Measurements from ENCODE around the gene LSR. TPM values are rescaled to one million over a fixed set of nuclear protein-coding genes. Genes with fewer than 3 reads are reported as not detected.

The LSR gene
- total RNA-seq, 1 experiment from 2014 or later, result 211 TPM

GRCh38 chr19:35208121-35208520 lies 40.7 kb upstream of the LSR start:
- Histone ChIP-seq H3K4me3 (replicated peaks in 1 of 2; ENCODE audit: low read depth in 1 of 2, low read length in 2 of 2) (no peak overlapping the region), H3K9ac (ENCODE audit: low read length) (no peak overlapping the region), H3K9me2 (ENCODE audit: insufficient read depth) (no peaks in the 10 kb centered on the region), H3K79me2 (ENCODE audit: insufficient read depth, low read length) (no peaks in the 10 kb centered on the region), H3K36me3 (ENCODE audit: control insufficient read depth in 1 of 2, insufficient read depth in 2 of 2, low read length in 2 of 2) (no peaks in the 10 kb centered on the region), H2AFZ (ENCODE audit: low read depth, low read length, poor library complexity, severe bottlenecking) (no peak overlapping the region), H3K9me3 (ENCODE audit: control insufficient read depth in 1 of 2, insufficient read depth in 1 of 2, low read depth in 1 of 2, low read length in 2 of 2) (no peaks in the 10 kb centered on the region), H3K4me2 (ENCODE audit: low read length) (no peak overlapping the region), H3K27me3 (ENCODE audit: insufficient read depth, low read length) (no peaks in the 10 kb centered on the region), H3K4me1 (ENCODE audit: control insufficient read depth in 1 of 2, insufficient read depth in 2 of 2, low read length in 2 of 2) (peaks cover 7 to 30% of the 10 kb centered on the region in 2 experiments; a peak in 3 of 4 replicates), H4K20me1 (ENCODE audit: insufficient read depth) (no peaks in the 10 kb centered on the region), H3K27ac (ENCODE audit: low read depth, low read length) (no peak overlapping the region)
- BruUV-seq (replicated peaks), result no TSS peak
- ChIA-PET CTCF (no interaction called here), RAD21 (ENCODE audit: low non-redundant PET in 1 of 2, low total read pairs in 2 of 2, uncharacterized antibody in 2 of 2, unreplicated experiment in 2 of 2) (no interaction called here), POLR2A (no interaction called here)
- no peak for TF ChIP-seq POLR2AphosphoS5 (IDR thresholded peaks at IDR 0.05; ENCODE audit: low read depth, low read length)
- DNase-seq (ENCODE audit: low read depth, low spot score) (no peak), ATAC-seq (no peak)
- intact Hi-C loops (cut with micrococcal nuclease), result no loop called here

DNA sequence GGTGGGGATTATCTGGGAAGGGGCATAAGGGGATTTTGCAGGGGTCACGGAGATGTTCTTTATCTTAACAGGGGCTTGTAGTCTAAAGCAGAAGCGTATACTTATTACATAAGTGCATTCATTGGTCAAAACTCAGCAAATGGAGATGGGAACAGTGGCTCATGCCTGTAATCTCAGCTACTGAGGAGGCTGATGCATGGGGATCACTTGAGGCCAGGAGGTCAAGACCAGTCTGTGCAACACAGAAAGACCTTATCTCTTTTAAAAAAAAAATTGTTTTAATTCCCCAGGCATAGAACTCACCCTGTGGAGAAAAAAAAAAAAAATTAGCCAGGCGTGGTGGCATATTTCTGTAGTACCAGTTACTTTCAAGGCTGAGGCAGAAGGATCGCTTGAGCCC lies 39.2 kb upstream of the LSR start:
- Histone ChIP-seq H4K20me1 (ENCODE audit: insufficient read depth) (no peaks in the 10 kb centered on the region), H3K4me3 (replicated peaks in 1 of 2; ENCODE audit: low read depth in 1 of 2, low read length in 2 of 2) (no peak overlapping the region), H3K27me3 (ENCODE audit: insufficient read depth, low read length) (no peaks in the 10 kb centered on the region), H3K9me2 (ENCODE audit: insufficient read depth) (no peaks in the 10 kb centered on the region), H3K4me1 (ENCODE audit: control insufficient read depth in 1 of 2, insufficient read depth in 2 of 2, low read length in 2 of 2) (peaks cover 21 to 45% of the 10 kb centered on the region in 2 experiments), H2AFZ (ENCODE audit: low read depth, low read length, poor library complexity, severe bottlenecking) (no peak overlapping the region), H3K4me2 (ENCODE audit: low read length) (no peak overlapping the region), H3K79me2 (ENCODE audit: insufficient read depth, low read length) (no peaks in the 10 kb centered on the region), H3K36me3 (ENCODE audit: control insufficient read depth in 1 of 2, insufficient read depth in 2 of 2, low read length in 2 of 2) (no peaks in the 10 kb centered on the region), H3K9ac (ENCODE audit: low read length) (no peak overlapping the region), H3K27ac (ENCODE audit: low read depth, low read length) (no peak overlapping the region), H3K9me3 (ENCODE audit: control insufficient read depth in 1 of 2, insufficient read depth in 1 of 2, low read depth in 1 of 2, low read length in 2 of 2) (no peaks in the 10 kb centered on the region)
- no TSS peak for BruUV-seq (replicated peaks)
- no peak for TF ChIP-seq YY1 (IDR thresholded peaks at IDR 0.05; ENCODE audit: extremely low read depth, insufficient replicate concordance, low read depth, low read length)
- no peak for TF ChIP-seq TCF7L2 (IDR thresholded peaks at IDR 0.05; ENCODE audit: borderline replicate concordance, extremely low read depth, insufficient read depth, insufficient read length)
- TF ChIP-seq SP1 (IDR thresholded peaks at IDR 0.05; ENCODE audit: low read depth), result no peak
- no peak for TF ChIP-seq EZH2 (IDR thresholded peaks at IDR 0.05)
- TF ChIP-seq POLR2AphosphoS5 (IDR thresholded peaks at IDR 0.05; ENCODE audit: low read depth, low read length), result no peak
- TF ChIP-seq JUND (IDR thresholded peaks at IDR 0.05), result no peak
- no peak for TF ChIP-seq ZNF274 (IDR thresholded peaks at IDR 0.05; ENCODE audit: low read depth, low read length)
- TF ChIP-seq, protein P1, sequence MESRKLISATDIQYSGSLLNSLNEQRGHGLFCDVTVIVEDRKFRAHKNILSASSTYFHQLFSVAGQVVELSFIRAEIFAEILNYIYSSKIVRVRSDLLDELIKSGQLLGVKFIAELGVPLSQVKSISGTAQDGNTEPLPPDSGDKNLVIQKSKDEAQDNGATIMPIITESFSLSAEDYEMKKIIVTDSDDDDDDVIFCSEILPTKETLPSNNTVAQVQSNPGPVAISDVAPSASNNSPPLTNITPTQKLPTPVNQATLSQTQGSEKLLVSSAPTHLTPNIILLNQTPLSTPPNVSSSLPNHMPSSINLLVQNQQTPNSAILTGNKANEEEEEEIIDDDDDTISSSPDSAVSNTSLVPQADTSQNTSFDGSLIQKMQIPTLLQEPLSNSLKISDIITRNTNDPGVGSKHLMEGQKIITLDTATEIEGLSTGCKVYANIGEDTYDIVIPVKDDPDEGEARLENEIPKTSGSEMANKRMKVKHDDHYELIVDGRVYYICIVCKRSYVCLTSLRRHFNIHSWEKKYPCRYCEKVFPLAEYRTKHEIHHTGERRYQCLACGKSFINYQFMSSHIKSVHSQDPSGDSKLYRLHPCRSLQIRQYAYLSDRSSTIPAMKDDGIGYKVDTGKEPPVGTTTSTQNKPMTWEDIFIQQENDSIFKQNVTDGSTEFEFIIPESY (IDR thresholded peaks at IDR 0.05; ENCODE audit: extremely low read depth, insufficient replicate concordance, low read length), result no peak
- no peak for TF ChIP-seq CBX3 (IDR thresholded peaks at IDR 0.05; ENCODE audit: low read depth)
- TF ChIP-seq POLR2A (IDR thresholded peaks at IDR 0.05; ENCODE audit: borderline replicate concordance, extremely low read depth, insufficient read depth, insufficient read length), result no peak
- TF ChIP-seq EZH2phosphoT487 (IDR thresholded peaks at IDR 0.05; ENCODE audit: borderline replicate concordance), result no peak
- TF ChIP-seq REST (IDR thresholded peaks at IDR 0.05; ENCODE audit: low read depth), result no peak
- TF ChIP-seq CEBPB (IDR thresholded peaks at IDR 0.05; ENCODE audit: low read depth), result no peak
- TF ChIP-seq RAD21 (IDR thresholded peaks at IDR 0.05; ENCODE audit: low read depth), result no peak
- no peak for TF ChIP-seq SRF (IDR thresholded peaks at IDR 0.05; ENCODE audit: low read depth)
- DNase-seq (ENCODE audit: low read depth, low spot score), result no peak
- intact Hi-C loops (cut with micrococcal nuclease), result no loop called here
- ChIA-PET CTCF (no interaction called here), RAD21 (ENCODE audit: low non-redundant PET in 1 of 2, low total read pairs in 2 of 2, uncharacterized antibody in 2 of 2, unreplicated experiment in 2 of 2) (no interaction called here), POLR2A (no interaction called here)
- ATAC-seq, result no peak
